AG04450 (cell line): ENCODE results near the gene SMAD9. TPM values are rescaled to one million over a fixed set of nuclear protein-coding genes. Genes with fewer than 3 reads are reported as not detected.

ENCODE experiments used
- CTCF ChIA-PET: fragments of 300-600, 350-600 bp; formaldehyde crosslinking; extraction: SDS; loops from one replicate; lab custom pipeline; 2022; ENCODE audit warnings: antibody characterized with exemption, inconsistent platforms; lab: Charles Lee
- POLR2A ChIA-PET: fragments of 350-600 bp; formaldehyde crosslinking; extraction: SDS; loops from one replicate; lab custom pipeline; 2021; ENCODE audit warnings: antibody characterized with exemption, inconsistent platforms; lab: Yijun Ruan, JAX
- DNase-seq: peaks from one replicate; pipeline ENCODE4 v3.0.0-alpha.2; 2011; ENCODE audit warnings: low read depth, low spot score
- H3K27ac ChIP-seq: one replicate; pipeline ENCODE4 v1.5.1; 2012; ENCODE audit warnings: low read depth, low read length, control low read depth
- H3K27me3 ChIP-seq: one replicate; pipeline ENCODE4 v1.6.0; 2012; ENCODE audit warnings: low read length; ENCODE audit not compliant: control insufficient read depth, insufficient read depth
- H3K4me3 ChIP-seq: 2 replicates; pipeline ENCODE4 v1.5.1; 2011; ENCODE audit warnings: mild to moderate bottlenecking, low read depth, low read length, control low read depth
- H3K9me3 ChIP-seq: 2 replicates; pipeline ENCODE4 v1.5.1; 2012; ENCODE audit warnings: low read length; ENCODE audit not compliant: control insufficient read depth, insufficient read depth
- polyA plus RNA-seq: library from polyadenylated mRNA; depleted of rRNA; stranded (reverse); fragments of >200 nt; gene quantifications from 2 replicates; pipeline ENCODE4 v1.2.3, GENCODE V29; 2011
- TF ChIP-seq, protein P1 (sequence below): IDR thresholded peaks from 2 replicates; pipeline ENCODE4 v1.5.1; 2011; ENCODE audit warnings: low read depth, low read length, control low read depth, inconsistent platforms

The SMAD9 gene
- polyA plus RNA-seq, 1 experiment, result 5.3 TPM

DNA sequence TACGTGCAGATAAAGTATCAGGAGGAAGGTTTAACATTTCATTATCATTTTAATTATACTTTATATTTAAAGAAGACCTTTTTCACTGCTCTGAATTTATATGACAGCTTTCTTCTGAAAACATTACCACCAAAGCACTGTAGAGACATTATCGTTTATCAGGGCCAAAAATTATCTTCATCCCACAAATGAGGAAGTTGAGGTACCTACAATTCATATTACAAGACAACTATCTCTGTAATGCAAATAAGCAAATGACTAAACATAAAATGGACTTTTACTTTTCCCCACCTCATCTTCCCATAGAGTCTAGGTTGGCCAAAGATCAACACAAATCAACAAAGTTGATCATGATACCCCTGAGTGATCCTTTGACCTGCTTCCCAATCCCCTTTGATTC, 30.9 kb upstream of the SMAD9 start:
- Histone ChIP-seq H3K27ac (no peak overlapping the region), H3K4me3 (no peak overlapping the region), H3K9me3 (no peaks in the 10 kb centered on the region), H3K27me3 (no peaks in the 10 kb centered on the region)
- TF ChIP-seq, protein P1, sequence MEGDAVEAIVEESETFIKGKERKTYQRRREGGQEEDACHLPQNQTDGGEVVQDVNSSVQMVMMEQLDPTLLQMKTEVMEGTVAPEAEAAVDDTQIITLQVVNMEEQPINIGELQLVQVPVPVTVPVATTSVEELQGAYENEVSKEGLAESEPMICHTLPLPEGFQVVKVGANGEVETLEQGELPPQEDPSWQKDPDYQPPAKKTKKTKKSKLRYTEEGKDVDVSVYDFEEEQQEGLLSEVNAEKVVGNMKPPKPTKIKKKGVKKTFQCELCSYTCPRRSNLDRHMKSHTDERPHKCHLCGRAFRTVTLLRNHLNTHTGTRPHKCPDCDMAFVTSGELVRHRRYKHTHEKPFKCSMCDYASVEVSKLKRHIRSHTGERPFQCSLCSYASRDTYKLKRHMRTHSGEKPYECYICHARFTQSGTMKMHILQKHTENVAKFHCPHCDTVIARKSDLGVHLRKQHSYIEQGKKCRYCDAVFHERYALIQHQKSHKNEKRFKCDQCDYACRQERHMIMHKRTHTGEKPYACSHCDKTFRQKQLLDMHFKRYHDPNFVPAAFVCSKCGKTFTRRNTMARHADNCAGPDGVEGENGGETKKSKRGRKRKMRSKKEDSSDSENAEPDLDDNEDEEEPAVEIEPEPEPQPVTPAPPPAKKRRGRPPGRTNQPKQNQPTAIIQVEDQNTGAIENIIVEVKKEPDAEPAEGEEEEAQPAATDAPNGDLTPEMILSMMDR, result no peak
- DNase-seq, result no peak
- ChIA-PET CTCF (interaction anchor here (0.9 kb wide), 1 partner anchor 92 kb away, joined by 3 read pairs; no protein-coding TSS in a partner anchor), POLR2A (no interaction called here)

DNA sequence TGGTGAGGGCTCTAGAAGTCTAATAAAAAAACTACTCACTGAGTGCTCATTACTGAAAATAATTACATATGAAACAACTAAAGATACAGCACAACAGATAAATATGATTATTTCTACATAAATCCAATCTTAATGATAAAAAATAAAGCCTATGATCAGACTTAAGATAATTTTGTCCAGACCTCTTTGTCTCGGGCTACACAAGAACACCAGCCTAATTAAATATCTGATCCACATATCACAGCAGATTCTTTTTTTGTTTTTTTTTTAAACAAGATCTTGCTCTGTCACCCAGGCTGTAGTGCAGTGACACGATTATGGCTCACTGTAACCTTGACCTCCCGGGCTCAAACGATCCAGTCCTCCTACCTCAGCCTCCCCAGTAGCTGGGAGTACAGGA, 30.3 kb upstream of the SMAD9 start:
- ChIA-PET POLR2A (no interaction called here), CTCF (interaction anchor here (0.9 to 1.8 kb wide), 2 partner anchors 31 to 92 kb away, joined by 3 to 5 read pairs; no protein-coding TSS in a partner anchor)
- TF ChIP-seq, protein P1, result no peak
- Histone ChIP-seq H3K27me3 (no peaks in the 10 kb centered on the region), H3K27ac (no peak overlapping the region), H3K9me3 (no peaks in the 10 kb centered on the region), H3K4me3 (no peak overlapping the region)
- no peak for DNase-seq

DNA sequence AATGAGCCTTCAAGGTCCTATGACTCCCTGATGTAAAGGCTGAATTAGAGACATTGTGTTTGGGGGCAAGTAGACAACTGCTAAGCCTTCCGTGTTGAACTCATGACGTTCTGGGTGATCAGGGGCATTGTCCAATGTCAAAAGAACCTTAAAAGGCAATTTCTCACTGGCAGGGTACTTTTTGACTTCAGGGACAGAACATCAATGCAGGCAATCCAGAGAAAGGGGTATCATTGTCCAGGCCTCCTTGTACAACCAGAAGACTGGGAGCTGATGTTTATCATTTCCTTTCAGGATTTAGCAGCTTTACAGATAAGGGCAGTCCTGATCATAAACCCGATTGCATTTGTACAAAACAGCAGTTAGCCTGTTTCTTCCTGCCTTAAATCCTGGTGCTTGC, 25.0 kb upstream of the SMAD9 start:
- CTCF ChIA-PET, result interaction anchor here (0.8 to 1.3 kb wide), 2 partner anchors 87 to 90 kb away, joined by 3 to 11 read pairs; no protein-coding TSS in a partner anchor
- H3K9me3 ChIP-seq, result no peaks in the 10 kb centered on the region
- POLR2A ChIA-PET, result no interaction called here
- H3K4me3 ChIP-seq, result no peak overlapping the region
- H3K27ac ChIP-seq, result no peak overlapping the region
- TF ChIP-seq, protein P1, result no peak
- DNase-seq, result no peak
- H3K27me3 ChIP-seq, result no peaks in the 10 kb centered on the region

DNA sequence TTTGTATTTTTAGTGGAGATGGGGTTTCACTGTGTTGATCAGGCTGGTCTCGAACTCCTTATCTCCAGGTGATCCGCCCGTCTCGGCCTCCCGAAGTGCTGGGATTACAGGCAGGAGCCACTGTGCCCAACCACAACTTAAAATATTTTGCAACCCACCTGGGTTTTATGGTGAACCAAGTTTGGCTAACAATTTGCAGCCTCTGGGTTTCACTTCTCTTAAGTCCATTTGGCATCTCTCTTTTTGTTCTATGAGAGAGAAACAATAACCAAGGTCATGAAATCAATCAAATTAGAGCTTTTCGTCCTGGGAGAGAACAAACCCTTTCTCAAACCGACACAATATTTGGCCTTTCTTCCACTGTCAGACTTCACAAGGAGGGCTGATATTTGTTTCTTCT, 5.6 kb upstream of the SMAD9 start:
- POLR2A ChIA-PET, result no interaction called here
- Histone ChIP-seq H3K27ac (no peak overlapping the region), H3K9me3 (no peaks in the 10 kb centered on the region), H3K27me3 (peaks cover 2% of the 10 kb centered on the region), H3K4me3 (no peak overlapping the region)
- DNase-seq, result no peak
- TF ChIP-seq, protein P1, result no peak
- CTCF ChIA-PET, result no interaction called here

DNA sequence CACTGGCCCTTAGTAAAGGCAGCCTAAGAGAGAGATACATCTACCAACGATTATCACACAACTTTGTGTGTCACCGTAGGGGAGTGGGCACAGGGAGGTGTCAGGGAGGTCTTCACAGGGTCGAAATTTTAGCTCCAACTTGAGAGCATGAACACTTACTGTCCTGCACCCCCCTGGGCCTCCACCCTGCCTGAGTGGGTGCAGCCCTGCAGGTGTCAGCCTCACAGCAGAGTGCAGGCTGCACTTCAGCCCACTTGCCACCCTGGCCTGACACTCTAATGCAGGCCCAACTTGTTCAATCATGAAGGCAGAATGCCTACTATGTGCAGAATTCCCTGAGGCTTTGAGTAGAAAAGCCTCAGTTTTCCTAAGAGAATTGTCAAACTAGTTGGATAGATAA, 4.0 kb upstream of the SMAD9 start:
- TF ChIP-seq, protein P1, result no peak
- DNase-seq, result no peak
- no peak overlapping the region for H3K4me3 ChIP-seq
- no peak overlapping the region for H3K27ac ChIP-seq
- ChIA-PET CTCF (interaction anchor here (0.7 kb wide), 1 partner anchor 66 kb away, joined by 3 read pairs; no protein-coding TSS in a partner anchor), POLR2A (no interaction called here)
- peaks cover 2% of the 10 kb centered on the region for H3K27me3 ChIP-seq
- no peaks in the 10 kb centered on the region for H3K9me3 ChIP-seq
